Measurements from ENCODE around the gene CBLB.
"Not testable (repeated sequence)": the region's sequence is repeated elsewhere in the genome, so short reads cannot be mapped to it uniquely, and the experiment has no call there.

CBLB gene

GRCh38 chr3:105752791-105753415 lies 115.9 kb downstream of the CBLB start:
- no peak for DNase-seq

GRCh38 chr3:105747696-105748095 lies 121.1 kb downstream of the CBLB start:
- DNase-seq = no peak

GRCh38 chr3:105747060-105747541 lies 121.7 kb downstream of the CBLB start:
- DNase-seq = no peak

- no peak for DNase-seq
These were observed 122.4 kb downstream of the CBLB start for GRCh38 chr3:105746231-105746996.

- DNase-seq = no peak
These were observed 123.8 kb downstream of the CBLB start for GRCh38 chr3:105745046-105745445.

GRCh38 chr3:105744202-105744601 lies 124.6 kb downstream of the CBLB start:
- DNase-seq = no peak

GRCh38 chr3:105733356-105733755 lies 135.5 kb downstream of the CBLB start:
- no peak for DNase-seq

GRCh38 chr3:105731686-105732085 lies 137.1 kb downstream of the CBLB start:
- DNase-seq = no peak

- DNase-seq = no peak
These were observed 137.9 kb downstream of the CBLB start for GRCh38 chr3:105730801-105731354.

GRCh38 chr3:105729667-105730066 lies 139.1 kb downstream of the CBLB start:
- no peak for DNase-seq

GRCh38 chr3:105728771-105729312 lies 140.0 kb downstream of the CBLB start:
- DNase-seq = no peak

GRCh38 chr3:105727036-105727435 lies 141.8 kb downstream of the CBLB start:
- not testable (repeated sequence) for DNase-seq

- no peak for DNase-seq
These were observed 145.8 kb downstream of the CBLB start for GRCh38 chr3:105722943-105723556.

- no peak for DNase-seq
These were observed 149.0 kb downstream of the CBLB start for GRCh38 chr3:105719791-105720190.

GRCh38 chr3:105715372-105715771 lies 153.4 kb downstream of the CBLB start:
- no peak for DNase-seq

- no peak for DNase-seq
These were observed 154.4 kb downstream of the CBLB start for GRCh38 chr3:105714453-105714852.

- no peak for DNase-seq
These were observed 159.8 kb downstream of the CBLB start for GRCh38 chr3:105708980-105709379.

- DNase-seq = no peak
These were observed 161.8 kb downstream of the CBLB start for GRCh38 chr3:105707009-105707408.

- no peak for DNase-seq
These were observed 163.9 kb downstream of the CBLB start for GRCh38 chr3:105704726-105705410.

- DNase-seq = no peak
These were observed 168.2 kb downstream of the CBLB start for GRCh38 chr3:105700575-105700974.

GRCh38 chr3:105691633-105692032 lies 177.2 kb downstream of the CBLB start:
- DNase-seq = no peak

- no peak for DNase-seq
These were observed 177.8 kb downstream of the CBLB start for GRCh38 chr3:105691053-105691452.
